ENCODE data around the gene GADD45G. TPM values are rescaled to one million over a fixed set of nuclear protein-coding genes. Genes with fewer than 3 reads are reported as not detected.

The GADD45G gene
- total RNA-seq, 1 experiment from 2014 or later = 3.5 TPM

DNA sequence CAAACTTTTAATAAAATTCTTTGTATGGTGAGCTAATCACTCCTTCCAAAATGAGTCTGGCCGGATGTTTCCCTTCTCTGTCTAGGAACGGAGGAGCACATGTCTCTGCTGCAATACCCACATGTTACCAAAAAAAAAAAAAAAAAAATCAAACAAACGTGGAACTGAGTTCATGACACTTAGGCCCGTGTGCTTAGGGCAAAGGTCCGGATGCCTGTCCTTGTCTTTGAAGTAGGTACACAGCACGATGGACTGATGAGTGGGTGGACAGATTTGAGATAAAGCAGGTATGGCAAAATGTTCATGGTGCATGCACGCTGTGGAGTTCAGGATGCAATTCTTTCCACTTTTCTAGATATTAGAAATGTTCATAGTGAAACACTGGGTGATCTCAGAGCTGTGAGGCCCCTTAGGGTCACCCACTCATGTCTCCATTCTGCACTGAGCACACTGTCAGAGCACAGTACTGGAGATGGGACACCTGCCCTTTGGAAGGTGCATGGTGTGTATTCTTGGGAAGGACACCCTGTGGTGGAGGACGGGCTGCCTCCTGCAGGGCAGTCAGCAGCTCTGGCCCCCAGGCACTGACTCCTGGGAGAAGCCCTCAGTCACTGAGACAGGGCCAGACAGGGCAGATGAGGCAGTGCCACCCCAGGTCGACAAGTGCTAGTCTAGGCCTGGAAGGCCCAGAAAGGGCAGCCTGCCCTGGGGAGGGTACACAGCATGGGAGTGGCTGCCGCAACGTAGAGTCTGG lies 43.6 kb downstream of the GADD45G start:
- DNase-seq = no peak
- no peaks in the 10 kb centered on the region for H3K9me3 ChIP-seq
- H3K27me3 ChIP-seq = no peaks in the 10 kb centered on the region
- H3K4me3 ChIP-seq = no peak overlapping the region
- no peaks in the 10 kb centered on the region for H3K36me3 ChIP-seq

DNA sequence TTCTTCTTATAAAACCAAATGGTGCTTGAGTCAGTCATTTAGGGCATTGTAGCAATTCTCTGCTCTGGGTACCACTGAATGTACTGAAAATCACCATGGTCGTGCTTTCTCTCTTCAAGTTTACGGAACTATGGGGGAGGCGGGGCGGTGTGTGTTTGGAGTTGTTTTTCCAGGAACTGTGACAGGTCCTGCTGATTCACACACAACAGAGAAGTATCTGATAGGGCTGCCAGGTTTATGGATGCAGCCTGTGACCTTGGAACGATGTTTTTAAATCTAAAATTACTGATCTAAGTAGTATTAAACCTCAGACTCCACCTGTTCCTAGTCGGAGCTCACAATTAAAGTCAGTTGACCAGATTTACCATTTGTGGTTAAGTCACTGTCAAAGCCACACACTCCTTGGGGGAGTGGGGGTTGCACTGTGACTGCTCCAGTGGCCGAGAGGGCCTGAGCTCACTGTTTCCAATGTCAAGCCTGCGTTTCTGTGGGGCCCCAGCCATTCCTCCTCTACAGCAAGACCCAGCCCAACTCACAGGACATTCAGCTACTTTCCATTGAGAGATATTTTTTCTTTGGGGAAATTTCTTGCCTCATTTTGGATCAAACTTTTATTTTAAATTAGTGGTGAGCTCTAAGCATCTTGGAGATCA lies 44.4 kb downstream of the GADD45G start:
- H3K4me3 ChIP-seq = no peak overlapping the region
- H3K36me3 ChIP-seq = no peaks in the 10 kb centered on the region
- no peaks in the 10 kb centered on the region for H3K27me3 ChIP-seq
- DNase-seq = no peak
- H3K9me3 ChIP-seq = no peaks in the 10 kb centered on the region

GRCh38 chr9:89654025-89654662 lies 49.3 kb downstream of the GADD45G start:
- no peaks in the 10 kb centered on the region for H3K9me3 ChIP-seq
- H3K4me3 ChIP-seq = no peak overlapping the region
- DNase-seq = no peak
- no peaks in the 10 kb centered on the region for H3K36me3 ChIP-seq
- no peaks in the 10 kb centered on the region for H3K27me3 ChIP-seq

DNA sequence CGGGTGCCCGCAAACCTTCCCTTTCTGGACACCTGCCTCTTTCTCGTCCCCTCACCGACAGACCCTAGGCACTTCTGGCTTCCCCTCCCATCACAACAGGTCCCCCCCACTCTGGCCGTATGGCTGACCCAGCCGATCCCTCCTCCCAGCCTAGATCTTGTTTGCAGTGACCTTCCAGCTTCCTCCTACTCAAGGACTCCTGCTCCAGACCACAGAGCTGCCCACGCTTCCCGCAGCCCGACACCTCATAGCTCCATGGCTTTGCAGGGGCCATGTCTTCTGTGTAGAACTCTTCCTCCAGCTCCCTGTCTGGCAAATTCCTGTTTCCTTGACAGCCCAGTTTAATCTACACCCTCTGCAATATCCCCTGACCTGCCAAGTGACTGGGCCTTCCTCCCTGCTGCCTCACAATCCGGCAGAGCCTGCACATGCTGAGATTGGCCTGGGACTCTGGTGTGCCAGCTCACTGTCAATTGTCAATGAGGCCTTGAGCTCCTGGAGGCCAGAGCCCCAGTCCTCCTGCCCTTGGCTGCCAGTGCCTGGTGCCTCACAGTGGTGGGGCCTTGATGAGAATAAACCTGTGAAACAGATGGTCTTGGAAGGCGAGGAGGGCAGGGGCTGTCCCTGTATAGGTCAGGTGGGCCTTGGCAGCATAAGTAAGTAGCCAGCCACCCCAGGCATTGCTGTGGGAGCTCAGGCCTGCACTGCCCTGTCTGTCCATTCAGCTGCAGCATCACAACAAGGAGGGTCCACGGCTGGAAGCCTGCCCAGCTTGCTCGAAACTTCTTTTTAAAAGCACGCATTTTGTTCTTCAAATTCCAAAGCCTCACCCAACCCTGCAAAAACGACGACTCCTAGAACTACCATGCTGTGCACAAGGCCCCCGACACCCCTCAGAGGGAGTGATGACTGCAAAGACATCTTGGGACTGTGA lies 50.5 kb downstream of the GADD45G start:
- no peak overlapping the region for H3K4me3 ChIP-seq
- no peak for DNase-seq
- H3K27me3 ChIP-seq = no peaks in the 10 kb centered on the region
- no peaks in the 10 kb centered on the region for H3K36me3 ChIP-seq
- H3K9me3 ChIP-seq = no peaks in the 10 kb centered on the region

Other genes with a start within 250 kb of the GADD45G start
- gene SEMA4D, start 106.9 kb upstream of the GADD45G start, total RNA-seq (2014; rRNA removed; shearing (Covaris generic); ENCODE audit: low replicate concordance) = 0.23 and 0.86 TPM in 2 replicates

Data from MG63 (cell line).